Ishikawa (cell line): ENCODE data around the gene PSMC6.

Experiments
- CEBPB ChIP-seq: IDR thresholded peaks from 2 replicates; pipeline ENCODE4 v1.6.1; 2012
- CREB1 ChIP-seq: IDR thresholded peaks from 2 replicates; pipeline ENCODE4 v1.6.1; 2012; ENCODE audit warnings: low read depth
- EGR1 ChIP-seq: IDR thresholded peaks from 2 replicates; pipeline ENCODE4 v1.6.1; 2012
- EP300 ChIP-seq: IDR thresholded peaks from 2 replicates; pipeline ENCODE4 v1.6.1; 2012; ENCODE audit warnings: borderline replicate concordance
- FOXM1 ChIP-seq: IDR thresholded peaks from 2 replicates; pipeline ENCODE4 v1.6.1; 2012; ENCODE audit warnings: low read depth, borderline replicate concordance
- NFIC ChIP-seq: IDR thresholded peaks from 2 replicates; pipeline ENCODE4 v1.6.1; 2012
- RAD21 ChIP-seq: IDR thresholded peaks from 2 replicates; pipeline ENCODE4 v1.6.1; 2012; ENCODE audit warnings: low read depth
- TAF1 ChIP-seq: IDR thresholded peaks from 2 replicates; pipeline ENCODE4 v1.6.1; 2012; ENCODE audit warnings: low read depth, mild to moderate bottlenecking
- TCF12 ChIP-seq: IDR thresholded peaks from 2 replicates; pipeline ENCODE4 v1.6.1; 2012; ENCODE audit warnings: low read depth
- TEAD4 ChIP-seq: IDR thresholded peaks from 2 replicates; pipeline ENCODE4 v1.6.1; 2012
- YY1 ChIP-seq: IDR thresholded peaks from 2 replicates; pipeline ENCODE4 v1.6.1; 2012; ENCODE audit warnings: low read depth
- ZBTB7A ChIP-seq: IDR thresholded peaks from 2 replicates; pipeline ENCODE4 v1.6.1; 2012; ENCODE audit warnings: low read depth
- TF ChIP-seq, protein P1 (sequence below): IDR thresholded peaks from 2 replicates; pipeline ENCODE4 v1.6.1; 2012; ENCODE audit warnings: low read depth, mild to moderate bottlenecking
- TF ChIP-seq, protein P2 (sequence below): IDR thresholded peaks from 2 replicates; pipeline ENCODE4 v1.6.1; 2012
- TF ChIP-seq, protein P3 (sequence below): IDR thresholded peaks from 2 replicates; pipeline ENCODE4 v1.6.1; 2012

PSMC6 gene

DNA sequence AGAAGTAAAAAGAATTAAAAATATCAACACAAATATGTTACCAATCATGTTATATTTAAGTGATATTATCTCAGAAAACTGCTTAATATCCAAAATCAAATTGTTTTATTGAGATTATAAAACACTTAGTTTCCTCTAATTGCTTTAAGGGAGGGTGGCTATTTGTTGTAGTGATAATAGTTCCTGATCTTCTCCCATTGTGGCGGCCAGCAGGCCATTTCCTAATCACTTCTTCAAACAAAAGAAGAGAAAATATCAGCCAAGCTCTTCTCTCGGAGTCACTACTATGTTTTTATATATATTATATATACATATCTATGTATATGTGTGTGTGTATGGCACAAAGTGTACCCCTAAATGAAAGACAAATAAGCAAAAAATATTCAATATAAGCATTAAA is 43.1 kb upstream of the PSMC6 start:
- TF ChIP-seq, protein P1, sequence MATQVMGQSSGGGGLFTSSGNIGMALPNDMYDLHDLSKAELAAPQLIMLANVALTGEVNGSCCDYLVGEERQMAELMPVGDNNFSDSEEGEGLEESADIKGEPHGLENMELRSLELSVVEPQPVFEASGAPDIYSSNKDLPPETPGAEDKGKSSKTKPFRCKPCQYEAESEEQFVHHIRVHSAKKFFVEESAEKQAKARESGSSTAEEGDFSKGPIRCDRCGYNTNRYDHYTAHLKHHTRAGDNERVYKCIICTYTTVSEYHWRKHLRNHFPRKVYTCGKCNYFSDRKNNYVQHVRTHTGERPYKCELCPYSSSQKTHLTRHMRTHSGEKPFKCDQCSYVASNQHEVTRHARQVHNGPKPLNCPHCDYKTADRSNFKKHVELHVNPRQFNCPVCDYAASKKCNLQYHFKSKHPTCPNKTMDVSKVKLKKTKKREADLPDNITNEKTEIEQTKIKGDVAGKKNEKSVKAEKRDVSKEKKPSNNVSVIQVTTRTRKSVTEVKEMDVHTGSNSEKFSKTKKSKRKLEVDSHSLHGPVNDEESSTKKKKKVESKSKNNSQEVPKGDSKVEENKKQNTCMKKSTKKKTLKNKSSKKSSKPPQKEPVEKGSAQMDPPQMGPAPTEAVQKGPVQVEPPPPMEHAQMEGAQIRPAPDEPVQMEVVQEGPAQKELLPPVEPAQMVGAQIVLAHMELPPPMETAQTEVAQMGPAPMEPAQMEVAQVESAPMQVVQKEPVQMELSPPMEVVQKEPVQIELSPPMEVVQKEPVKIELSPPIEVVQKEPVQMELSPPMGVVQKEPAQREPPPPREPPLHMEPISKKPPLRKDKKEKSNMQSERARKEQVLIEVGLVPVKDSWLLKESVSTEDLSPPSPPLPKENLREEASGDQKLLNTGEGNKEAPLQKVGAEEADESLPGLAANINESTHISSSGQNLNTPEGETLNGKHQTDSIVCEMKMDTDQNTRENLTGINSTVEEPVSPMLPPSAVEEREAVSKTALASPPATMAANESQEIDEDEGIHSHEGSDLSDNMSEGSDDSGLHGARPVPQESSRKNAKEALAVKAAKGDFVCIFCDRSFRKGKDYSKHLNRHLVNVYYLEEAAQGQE, result no peak
- TF ChIP-seq, protein P2, sequence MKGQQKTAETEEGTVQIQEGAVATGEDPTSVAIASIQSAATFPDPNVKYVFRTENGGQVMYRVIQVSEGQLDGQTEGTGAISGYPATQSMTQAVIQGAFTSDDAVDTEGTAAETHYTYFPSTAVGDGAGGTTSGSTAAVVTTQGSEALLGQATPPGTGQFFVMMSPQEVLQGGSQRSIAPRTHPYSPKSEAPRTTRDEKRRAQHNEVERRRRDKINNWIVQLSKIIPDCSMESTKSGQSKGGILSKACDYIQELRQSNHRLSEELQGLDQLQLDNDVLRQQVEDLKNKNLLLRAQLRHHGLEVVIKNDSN, result no peak
- TF ChIP-seq EP300, result no peak
- TF ChIP-seq TCF12, result no peak
- TF ChIP-seq TEAD4, result no peak
- no peak for TF ChIP-seq CEBPB
- no peak for TF ChIP-seq RAD21
- no peak for TF ChIP-seq FOXM1
- no peak for TF ChIP-seq NFIC
- no peak for TF ChIP-seq EGR1
- TF ChIP-seq, protein P3, sequence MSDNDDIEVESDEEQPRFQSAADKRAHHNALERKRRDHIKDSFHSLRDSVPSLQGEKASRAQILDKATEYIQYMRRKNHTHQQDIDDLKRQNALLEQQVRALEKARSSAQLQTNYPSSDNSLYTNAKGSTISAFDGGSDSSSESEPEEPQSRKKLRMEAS, result no peak
- TF ChIP-seq YY1, result no peak
- no peak for TF ChIP-seq ZBTB7A
- no peak for TF ChIP-seq CREB1
- TF ChIP-seq TAF1, result no peak

DNA sequence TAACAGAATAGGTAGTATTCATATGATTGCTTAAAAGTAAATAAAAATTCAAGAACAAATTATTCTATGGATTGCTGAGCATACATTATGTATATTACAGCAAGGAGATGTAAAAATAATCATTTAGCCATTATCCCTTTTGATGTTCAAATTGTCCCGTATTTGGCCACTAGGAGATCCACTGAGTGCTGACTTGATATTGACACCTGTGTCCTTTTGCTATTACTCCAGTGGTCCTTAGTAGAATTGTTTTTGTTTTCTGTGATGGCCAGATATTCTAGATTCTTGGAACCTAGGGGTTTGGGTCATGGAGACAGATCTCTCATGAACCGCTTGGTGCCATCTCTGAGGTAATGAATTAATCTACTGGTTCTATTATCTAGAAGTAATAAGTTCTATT is 28.4 kb upstream of the PSMC6 start:
- no peak for TF ChIP-seq FOXM1
- no peak for TF ChIP-seq TEAD4
- TF ChIP-seq CEBPB, result no peak

DNA sequence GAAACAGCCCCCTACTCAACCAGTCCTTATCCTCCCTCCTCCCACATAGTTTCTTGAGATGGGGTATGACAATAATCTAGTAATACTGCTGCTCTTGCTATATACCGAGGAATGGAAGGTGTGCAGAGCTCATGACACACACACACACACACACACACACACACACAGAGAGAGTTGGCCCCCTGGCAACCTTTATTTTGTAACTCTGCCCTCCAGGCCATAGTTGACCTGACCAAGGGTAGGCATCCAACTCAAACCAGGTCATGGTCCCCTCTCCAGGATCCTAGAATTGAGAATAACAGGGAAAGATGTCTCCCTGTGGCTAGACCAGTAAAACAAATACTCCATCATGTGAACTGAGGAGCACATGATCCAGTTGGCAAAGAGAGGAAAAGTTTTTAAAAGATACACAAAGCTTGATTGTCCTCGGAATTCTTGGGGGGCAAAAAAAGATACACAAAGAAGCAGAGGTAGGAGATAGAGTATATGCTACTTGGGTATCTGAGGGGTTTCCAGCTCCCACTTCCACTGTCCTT is 22.9 kb upstream of the PSMC6 start:
- TF ChIP-seq YY1 (no peak), TCF12 (no peak), TEAD4 (no peak)
- TF ChIP-seq, protein P2, result no peak

DNA sequence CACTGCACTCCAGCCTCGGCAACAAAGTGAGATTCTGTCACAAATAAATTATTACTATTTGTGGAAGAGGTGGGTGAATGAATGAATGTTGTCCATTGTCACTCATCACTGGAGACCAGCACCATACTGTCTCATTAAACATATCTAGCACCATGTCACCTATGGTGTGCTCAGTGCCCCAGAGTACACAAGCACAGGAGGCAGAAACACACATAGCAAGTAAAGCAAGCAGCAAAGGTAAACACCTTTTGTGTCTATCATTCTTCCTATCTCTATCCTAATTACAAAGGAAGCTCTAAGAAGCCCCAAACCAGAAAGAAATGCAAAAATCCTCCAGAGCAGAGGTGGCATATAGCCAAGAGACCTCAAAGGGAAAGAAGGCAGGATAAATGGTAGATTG is 20.8 kb upstream of the PSMC6 start:
- TF ChIP-seq TCF12 (no peak), EP300 (no peak)
- TF ChIP-seq, protein P3, result no peak
- TF ChIP-seq, protein P2, result no peak

DNA sequence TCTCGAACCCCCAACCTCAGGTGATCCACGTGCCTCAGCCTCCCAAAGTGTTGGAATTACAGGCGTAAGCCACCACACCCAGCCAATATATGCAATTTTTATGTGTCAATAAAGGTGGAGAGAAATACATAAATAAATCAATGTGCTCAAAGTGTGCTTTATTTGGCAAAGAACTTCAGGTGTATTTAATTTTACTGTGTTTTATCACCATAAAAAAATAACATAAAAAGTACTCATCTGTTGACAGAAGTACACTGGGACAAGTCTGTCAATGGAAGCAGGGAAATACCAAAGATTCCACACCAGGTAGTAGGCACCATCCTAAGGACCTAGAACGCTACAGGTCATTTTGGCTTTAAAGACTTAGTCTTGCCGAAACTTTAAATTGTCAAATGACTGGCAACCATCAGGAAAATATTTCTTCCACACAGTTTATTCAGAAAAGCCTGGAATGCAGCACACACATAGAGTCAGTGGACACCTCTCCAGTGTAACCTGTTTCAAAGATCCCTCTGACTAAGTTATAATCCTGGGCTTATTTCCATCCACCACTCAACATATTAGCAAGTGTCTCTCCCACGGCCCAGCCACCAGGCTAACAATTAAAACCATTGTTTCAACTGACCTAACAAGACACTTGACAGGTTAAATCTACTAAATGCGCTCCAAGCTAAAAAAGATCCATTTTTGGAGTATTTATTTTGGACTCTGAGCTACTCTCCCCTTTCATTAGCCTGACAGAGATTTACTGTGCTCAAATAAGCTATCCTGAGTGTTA is 15.8 kb upstream of the PSMC6 start:
- TF ChIP-seq RAD21 (no peak), EP300 (no peak), NFIC (no peak), EGR1 (no peak), TAF1 (no peak), CEBPB (no peak), CREB1 (no peak)
- TF ChIP-seq, protein P1, result no peak
- TF ChIP-seq, protein P2, result no peak
- TF ChIP-seq, protein P3, result no peak
